A549 (cell line): ENCODE data around the gene FSD1.

Source experiments
- CHD4 ChIP-seq: fragments of 200-600 bp; sonication (generic); IDR thresholded peaks from 2 replicates; pipeline ENCODE4 v1.6.1; 2016; ENCODE audit warnings: antibody characterized with exemption, mild to moderate bottlenecking, borderline replicate concordance
- MAZ ChIP-seq: fragments of 150-350 bp; IDR thresholded peaks from 2 replicates; pipeline ENCODE4 v1.6.1; 2014; ENCODE audit warnings: antibody characterized with exemption, low read depth, low read length, borderline replicate concordance
- POLR2A ChIP-seq: IDR thresholded peaks from 2 replicates; pipeline ENCODE4 v1.6.1; 2012; ENCODE audit warnings: mild to moderate bottlenecking, low read length
- RAD21 ChIP-seq, 2 experiments: fragments of >200 bp in 1 of 2; sonication (Bioruptor Twin) in 1 of 2; formaldehyde crosslinking in 1 of 2; IDR thresholded peaks in 1 of 2; conservative IDR thresholded peaks in 1 of 2; 2 replicates in 1 of 2; 3 replicates in 1 of 2; pipeline ENCODE4 v1.6.1; 2012 to 2018; ENCODE audit warnings: inconsistent platforms in 1 of 2
- RCOR1 ChIP-seq: fragments of 150-350 bp; IDR thresholded peaks from 2 replicates; pipeline ENCODE4 v1.6.1; 2014; ENCODE audit warnings: antibody characterized with exemption, low read length, low read depth
- TF ChIP-seq, protein P1 (sequence below): fragments of >200 bp; sonication (Bioruptor Twin); formaldehyde crosslinking; IDR thresholded peaks from 3 replicates; pipeline ENCODE4 v1.5.1; 2016
- TF ChIP-seq, protein P2 (sequence below): fragments of 200-600 bp; sonication (generic); IDR thresholded peaks from 2 replicates; pipeline ENCODE4 v1.6.1; 2016; ENCODE audit warnings: antibody characterized with exemption, mild to moderate bottlenecking, moderate library complexity

DNA sequence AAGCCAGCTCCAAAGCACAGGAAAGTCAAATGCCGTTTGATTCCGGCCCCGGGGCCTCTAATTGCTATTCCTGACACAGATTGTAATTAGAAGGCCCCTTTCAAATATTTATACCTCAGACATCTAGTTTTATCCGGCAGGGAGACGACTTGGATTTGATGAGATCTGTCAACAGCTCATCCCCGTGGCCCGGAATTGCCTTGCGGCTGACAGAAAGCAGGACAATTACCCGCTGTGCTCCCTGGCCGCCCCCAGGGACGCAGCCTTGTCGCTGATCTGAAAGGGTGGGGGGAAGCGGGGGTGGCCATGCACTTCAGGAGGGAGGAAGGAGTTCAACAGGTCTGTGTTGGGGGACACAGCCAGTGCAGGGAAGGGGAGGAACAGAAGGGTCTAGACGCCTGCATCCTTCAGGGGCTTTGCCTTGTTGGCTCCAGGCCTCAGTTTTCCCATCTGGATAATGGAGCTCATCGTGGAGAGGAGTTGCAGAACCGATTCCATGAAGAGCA, 27.2 kb upstream of the FSD1 start:
- TF ChIP-seq, protein P1, sequence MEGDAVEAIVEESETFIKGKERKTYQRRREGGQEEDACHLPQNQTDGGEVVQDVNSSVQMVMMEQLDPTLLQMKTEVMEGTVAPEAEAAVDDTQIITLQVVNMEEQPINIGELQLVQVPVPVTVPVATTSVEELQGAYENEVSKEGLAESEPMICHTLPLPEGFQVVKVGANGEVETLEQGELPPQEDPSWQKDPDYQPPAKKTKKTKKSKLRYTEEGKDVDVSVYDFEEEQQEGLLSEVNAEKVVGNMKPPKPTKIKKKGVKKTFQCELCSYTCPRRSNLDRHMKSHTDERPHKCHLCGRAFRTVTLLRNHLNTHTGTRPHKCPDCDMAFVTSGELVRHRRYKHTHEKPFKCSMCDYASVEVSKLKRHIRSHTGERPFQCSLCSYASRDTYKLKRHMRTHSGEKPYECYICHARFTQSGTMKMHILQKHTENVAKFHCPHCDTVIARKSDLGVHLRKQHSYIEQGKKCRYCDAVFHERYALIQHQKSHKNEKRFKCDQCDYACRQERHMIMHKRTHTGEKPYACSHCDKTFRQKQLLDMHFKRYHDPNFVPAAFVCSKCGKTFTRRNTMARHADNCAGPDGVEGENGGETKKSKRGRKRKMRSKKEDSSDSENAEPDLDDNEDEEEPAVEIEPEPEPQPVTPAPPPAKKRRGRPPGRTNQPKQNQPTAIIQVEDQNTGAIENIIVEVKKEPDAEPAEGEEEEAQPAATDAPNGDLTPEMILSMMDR = no peak
- TF ChIP-seq, protein P2, sequence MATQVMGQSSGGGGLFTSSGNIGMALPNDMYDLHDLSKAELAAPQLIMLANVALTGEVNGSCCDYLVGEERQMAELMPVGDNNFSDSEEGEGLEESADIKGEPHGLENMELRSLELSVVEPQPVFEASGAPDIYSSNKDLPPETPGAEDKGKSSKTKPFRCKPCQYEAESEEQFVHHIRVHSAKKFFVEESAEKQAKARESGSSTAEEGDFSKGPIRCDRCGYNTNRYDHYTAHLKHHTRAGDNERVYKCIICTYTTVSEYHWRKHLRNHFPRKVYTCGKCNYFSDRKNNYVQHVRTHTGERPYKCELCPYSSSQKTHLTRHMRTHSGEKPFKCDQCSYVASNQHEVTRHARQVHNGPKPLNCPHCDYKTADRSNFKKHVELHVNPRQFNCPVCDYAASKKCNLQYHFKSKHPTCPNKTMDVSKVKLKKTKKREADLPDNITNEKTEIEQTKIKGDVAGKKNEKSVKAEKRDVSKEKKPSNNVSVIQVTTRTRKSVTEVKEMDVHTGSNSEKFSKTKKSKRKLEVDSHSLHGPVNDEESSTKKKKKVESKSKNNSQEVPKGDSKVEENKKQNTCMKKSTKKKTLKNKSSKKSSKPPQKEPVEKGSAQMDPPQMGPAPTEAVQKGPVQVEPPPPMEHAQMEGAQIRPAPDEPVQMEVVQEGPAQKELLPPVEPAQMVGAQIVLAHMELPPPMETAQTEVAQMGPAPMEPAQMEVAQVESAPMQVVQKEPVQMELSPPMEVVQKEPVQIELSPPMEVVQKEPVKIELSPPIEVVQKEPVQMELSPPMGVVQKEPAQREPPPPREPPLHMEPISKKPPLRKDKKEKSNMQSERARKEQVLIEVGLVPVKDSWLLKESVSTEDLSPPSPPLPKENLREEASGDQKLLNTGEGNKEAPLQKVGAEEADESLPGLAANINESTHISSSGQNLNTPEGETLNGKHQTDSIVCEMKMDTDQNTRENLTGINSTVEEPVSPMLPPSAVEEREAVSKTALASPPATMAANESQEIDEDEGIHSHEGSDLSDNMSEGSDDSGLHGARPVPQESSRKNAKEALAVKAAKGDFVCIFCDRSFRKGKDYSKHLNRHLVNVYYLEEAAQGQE = no peak
- no peak for TF ChIP-seq RAD21 (conservative IDR thresholded peaks at IDR 0.05 in 1 of 2, IDR thresholded peaks at IDR 0.05 in 1 of 2)
- TF ChIP-seq CHD4 = no peak
- no peak for TF ChIP-seq RCOR1
- no peak for TF ChIP-seq POLR2A
- TF ChIP-seq MAZ = no peak
